GM12872 (cell line): Measurements from ENCODE around the gene AARS2.

ENCODE experiments used
- TF ChIP-seq, protein P1 (sequence below): IDR thresholded peaks from 3 replicates; pipeline ENCODE4 v1.5.1; 2011; ENCODE audit warnings: low read depth, mild to moderate bottlenecking, low read length, moderate library complexity; ENCODE audit not compliant: insufficient read depth

The AARS2 gene

DNA sequence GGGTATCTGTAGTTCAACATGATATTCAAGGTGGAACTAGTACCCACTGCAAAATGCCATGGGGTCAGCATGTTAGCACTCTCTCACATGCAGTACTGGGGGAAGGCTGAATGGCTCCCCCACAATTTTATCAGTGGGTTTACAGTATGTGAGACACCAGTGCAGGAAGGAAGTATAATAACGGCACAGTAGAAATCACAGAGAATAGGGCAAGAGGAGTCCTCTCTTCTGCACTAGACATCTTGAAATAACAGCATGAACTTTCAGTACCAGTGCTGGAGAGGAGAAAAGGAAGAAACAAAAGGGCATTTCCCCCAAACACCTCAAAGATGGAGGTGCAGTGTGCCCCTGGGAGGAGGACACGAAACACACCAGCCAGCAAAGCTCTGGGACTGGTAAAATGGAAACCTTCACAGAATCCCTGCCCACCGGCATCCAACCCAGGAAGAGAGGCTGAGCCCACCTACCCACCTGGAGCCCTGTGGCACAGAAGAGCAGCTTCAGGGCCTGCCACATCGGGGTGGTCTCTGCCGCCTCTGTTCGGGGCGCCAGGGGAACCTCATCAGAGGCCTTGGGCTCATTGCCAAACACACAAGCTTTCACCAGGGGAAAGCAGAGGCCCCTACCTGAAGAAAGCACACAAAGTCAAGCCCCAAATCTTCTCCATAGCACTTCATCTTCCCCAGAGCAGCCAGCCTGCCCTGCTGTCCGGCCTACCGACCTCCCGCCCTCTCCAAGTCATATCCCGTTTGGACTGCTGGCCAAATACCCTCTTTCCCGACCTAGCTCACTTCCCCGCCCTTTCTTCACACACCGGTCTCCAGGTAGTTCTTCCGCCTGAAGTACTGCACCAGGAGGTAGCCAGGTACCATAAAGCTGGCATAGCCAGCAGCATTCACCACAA is 57.0 kb downstream of the AARS2 start:
- TF ChIP-seq, protein P1, sequence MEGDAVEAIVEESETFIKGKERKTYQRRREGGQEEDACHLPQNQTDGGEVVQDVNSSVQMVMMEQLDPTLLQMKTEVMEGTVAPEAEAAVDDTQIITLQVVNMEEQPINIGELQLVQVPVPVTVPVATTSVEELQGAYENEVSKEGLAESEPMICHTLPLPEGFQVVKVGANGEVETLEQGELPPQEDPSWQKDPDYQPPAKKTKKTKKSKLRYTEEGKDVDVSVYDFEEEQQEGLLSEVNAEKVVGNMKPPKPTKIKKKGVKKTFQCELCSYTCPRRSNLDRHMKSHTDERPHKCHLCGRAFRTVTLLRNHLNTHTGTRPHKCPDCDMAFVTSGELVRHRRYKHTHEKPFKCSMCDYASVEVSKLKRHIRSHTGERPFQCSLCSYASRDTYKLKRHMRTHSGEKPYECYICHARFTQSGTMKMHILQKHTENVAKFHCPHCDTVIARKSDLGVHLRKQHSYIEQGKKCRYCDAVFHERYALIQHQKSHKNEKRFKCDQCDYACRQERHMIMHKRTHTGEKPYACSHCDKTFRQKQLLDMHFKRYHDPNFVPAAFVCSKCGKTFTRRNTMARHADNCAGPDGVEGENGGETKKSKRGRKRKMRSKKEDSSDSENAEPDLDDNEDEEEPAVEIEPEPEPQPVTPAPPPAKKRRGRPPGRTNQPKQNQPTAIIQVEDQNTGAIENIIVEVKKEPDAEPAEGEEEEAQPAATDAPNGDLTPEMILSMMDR: no peak

DNA sequence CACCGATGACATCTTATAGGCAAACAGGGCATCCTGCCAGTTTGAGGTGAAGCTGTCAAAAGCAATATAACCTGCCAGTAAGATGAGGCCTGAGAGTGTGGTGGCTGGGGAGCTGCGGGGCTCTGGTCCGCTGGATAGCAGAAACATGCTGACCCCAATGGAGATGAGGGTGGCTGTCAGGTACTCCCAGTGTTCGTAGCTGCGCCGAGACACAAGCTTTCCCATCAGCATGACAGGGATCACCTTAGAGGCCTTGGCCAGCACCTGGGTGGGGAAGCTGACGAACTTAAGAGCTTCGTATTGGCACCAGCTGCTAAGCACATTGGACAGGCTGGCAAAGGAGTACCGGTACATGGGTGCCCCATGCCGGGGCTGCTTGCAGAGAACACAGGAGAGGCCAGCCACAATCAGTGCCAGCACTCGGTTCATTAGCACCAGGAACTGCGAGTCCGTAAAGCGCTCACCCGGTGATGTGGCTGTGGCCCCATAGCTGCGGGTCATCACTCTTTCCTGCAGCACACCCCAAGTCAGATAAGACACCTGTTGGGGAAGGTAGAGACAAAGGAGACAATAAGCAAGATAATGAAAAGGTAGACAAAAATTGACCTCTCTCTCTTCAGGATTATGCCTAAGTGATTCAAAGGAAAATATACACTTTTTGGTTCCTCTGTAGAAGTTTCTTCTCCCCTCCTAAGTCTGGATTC is 57.9 kb downstream of the AARS2 start:
- TF ChIP-seq, protein P1: no peak

DNA sequence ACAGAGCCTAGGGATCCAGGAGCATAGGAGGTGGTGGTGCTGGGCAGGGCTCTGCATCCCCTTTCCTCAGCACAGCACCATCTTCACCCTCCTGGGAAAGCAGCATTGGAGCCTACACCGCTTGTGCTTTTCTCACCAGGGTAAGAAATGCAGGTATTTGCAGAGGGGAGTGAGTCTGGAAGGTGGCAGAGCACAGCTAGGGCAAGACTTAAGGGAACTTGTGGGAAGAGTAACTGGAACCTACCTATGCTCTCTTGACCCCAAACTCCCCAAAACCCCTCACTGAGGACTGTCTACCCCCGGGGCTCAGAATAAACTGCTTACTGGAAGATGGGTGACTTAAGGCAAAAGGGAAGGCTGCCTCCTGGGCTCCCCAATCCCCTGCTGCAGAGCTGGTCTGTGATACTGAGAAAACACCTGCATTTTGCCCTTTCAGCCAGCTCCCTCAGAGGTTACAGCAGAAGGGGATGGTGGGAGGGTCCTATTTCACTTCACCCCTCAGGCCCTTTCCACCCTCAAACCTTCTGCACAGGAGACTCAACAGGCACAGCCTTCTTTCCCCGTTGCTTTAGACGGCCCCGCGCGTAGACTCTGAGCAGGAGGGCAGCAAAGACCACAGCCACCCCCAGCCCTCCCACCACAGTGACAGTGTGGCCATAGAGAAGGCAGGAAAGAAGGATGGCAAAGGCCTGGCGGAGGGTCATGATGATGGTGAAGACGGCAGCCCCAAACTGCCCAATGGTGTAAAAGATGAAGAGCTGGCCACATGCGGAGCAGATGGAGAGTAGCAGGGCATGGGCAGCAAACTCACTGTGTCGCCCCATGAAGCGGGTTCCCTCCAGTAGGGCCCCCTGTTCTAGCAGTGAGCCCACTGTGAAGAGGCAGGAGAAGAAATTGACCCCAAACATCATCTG is 58.7 kb downstream of the AARS2 start:
- TF ChIP-seq, protein P1: no peak

DNA sequence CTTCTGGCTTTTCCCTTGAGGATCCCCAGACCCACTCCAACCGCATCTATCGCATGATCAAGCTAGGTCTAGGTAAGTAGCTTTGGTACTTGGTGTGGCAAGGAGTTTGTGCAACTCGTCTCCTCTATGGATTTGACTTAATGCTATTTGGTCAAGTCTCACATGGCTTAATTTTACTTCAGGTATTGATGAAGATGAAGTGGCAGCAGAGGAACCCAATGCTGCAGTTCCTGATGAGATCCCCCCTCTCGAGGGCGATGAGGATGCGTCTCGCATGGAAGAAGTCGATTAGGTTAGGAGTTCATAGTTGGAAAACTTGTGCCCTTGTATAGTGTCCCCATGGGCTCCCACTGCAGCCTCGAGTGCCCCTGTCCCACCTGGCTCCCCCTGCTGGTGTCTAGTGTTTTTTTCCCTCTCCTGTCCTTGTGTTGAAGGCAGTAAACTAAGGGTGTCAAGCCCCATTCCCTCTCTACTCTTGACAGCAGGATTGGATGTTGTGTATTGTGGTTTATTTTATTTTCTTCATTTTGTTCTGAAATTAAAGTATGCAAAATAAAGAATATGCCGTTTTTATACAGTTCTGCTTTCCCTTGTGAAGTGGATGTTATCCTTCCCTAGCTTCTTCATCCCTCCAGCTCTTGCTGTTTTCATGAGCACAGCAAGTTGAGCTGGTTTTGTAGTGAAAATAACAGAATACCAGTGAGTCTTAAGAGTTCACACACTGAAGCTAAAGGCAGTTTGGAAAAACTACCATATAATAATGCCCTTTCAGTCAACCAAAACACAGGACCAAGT is 59.6 kb downstream of the AARS2 start:
- TF ChIP-seq, protein P1: peak; percentile 64

DNA sequence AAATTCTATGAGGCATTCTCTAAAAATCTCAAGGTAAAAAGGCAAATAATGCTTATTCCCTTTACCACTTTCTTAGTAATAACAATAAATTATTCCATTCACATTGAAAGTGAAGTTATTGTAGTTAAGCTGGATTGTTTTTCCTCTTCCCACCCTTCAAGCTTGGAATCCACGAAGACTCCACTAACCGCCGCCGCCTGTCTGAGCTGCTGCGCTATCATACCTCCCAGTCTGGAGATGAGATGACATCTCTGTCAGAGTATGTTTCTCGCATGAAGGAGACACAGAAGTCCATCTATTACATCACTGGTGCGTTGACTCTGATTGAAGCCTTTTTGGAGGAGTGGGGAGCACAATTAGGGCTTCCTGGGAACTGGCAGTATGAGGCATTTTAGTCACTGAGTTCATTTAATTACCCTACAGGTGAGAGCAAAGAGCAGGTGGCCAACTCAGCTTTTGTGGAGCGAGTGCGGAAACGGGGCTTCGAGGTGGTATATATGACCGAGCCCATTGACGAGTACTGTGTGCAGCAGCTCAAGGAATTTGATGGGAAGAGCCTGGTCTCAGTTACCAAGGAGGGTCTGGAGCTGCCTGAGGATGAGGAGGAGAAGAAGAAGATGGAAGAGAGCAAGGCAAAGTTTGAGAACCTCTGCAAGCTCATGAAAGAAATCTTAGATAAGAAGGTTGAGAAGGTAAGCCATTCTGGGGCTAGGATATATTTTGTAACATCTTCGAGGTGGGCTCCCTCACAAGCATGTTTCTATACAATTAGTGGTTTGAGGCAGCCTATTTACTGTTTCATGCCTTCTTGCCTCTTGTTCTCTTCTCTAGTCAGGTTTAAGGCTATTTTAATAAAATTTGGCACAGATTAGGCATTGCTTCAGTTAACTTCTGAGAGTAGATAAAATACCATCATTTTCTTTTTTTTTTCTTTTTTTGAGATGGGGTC is 61.3 kb downstream of the AARS2 start:
- TF ChIP-seq, protein P1: no peak

DNA sequence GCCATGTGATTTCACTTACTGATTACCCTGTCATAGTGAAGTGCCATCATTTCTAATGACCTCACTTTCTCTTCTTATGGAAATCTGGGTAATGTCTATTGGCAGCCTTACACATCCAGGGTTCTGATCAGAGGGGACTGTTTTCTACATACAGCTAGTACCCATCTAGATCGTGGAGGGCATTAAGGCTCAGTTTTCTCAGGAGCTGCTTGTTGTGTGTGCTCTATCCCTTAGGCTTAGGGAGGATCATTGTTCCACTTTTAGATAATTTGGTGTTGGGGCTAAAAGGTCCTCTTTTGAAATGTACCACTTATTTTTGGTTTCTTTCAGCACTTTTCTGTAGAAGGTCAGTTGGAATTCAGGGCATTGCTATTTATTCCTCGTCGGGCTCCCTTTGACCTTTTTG is 62.4 kb downstream of the AARS2 start:
- TF ChIP-seq, protein P1: no peak
